OCI-LY3 (cell line): ENCODE measurements around the gene MYH10.

ENCODE experiments used
- H2AFZ ChIP-seq: fragments of 200-600, 300-600 bp; shearing (Covaris generic); 2 replicates; pipeline ENCODE4 v1.6.0; 2014; ENCODE audit warnings: antibody characterized with exemption, low read depth, low read length
- H3K27ac ChIP-seq: fragments of 200-600, 300-600 bp; sonication (generic); 2 replicates; pipeline ENCODE4 v1.5.1; 2014; ENCODE audit warnings: mild to moderate bottlenecking, low read length, moderate library complexity, mixed read lengths
- H3K27me3 ChIP-seq: fragments of 200-600, 300-600 bp; sonication (generic); 2 replicates; pipeline ENCODE4 v1.6.1; 2014; ENCODE audit warnings: low read depth, low read length, mixed read lengths
- H3K36me3 ChIP-seq: fragments of 200-600, 300-600 bp; sonication (generic); replicated peaks from 2 replicates; pipeline ENCODE3; 2014; ENCODE audit warnings: low read depth, low read length, mixed read lengths
- H3K4me1 ChIP-seq: fragments of 300-600, 200-600 bp; sonication (generic); 2 replicates; pipeline ENCODE4 v1.6.1; 2014; ENCODE audit warnings: low read length, mixed read lengths
- H3K4me2 ChIP-seq: fragments of 200-600, 300-600 bp; sonication (generic); 2 replicates; pipeline ENCODE4 v1.6.1; 2014; ENCODE audit warnings: low read length, mixed read lengths
- H3K4me3 ChIP-seq: fragments of 300-600, 200-600 bp; sonication (generic); 2 replicates; pipeline ENCODE4 v1.5.1; 2014; ENCODE audit warnings: antibody characterized with exemption, mild to moderate bottlenecking, low read length, moderate library complexity
- H3K79me2 ChIP-seq: fragments of 300-600, 200-600 bp; shearing (Covaris generic); 2 replicates; pipeline ENCODE4 v1.6.1; 2014; ENCODE audit warnings: mild to moderate bottlenecking, low read length, mixed read lengths
- H3K9ac ChIP-seq: fragments of 300-600, 200-600 bp; shearing (Covaris generic); 2 replicates; pipeline ENCODE4 v1.6.0; 2014; ENCODE audit warnings: mild to moderate bottlenecking, low read length, moderate library complexity
- H3K9me3 ChIP-seq: fragments of 200-600, 300-600 bp; shearing (Covaris generic); 2 replicates; pipeline ENCODE4 v1.6.1; 2014; ENCODE audit warnings: low read length, mixed read lengths; ENCODE audit not compliant: insufficient read depth
- H4K20me1 ChIP-seq: fragments of 200-600, 300-600 bp; sonication (generic); 2 replicates; pipeline ENCODE4 v1.6.1; 2016; ENCODE audit warnings: low read length, mixed read lengths; ENCODE audit not compliant: insufficient read depth
- CTCF ChIP-seq: fragments of 200-600, 300-600 bp; sonication (generic); IDR thresholded peaks from 2 replicates; pipeline ENCODE4 v1.5.1; 2014; ENCODE audit warnings: antibody characterized with exemption, low read length, low read depth
- EZH2phosphoT487 ChIP-seq: fragments of 200-600 bp; shearing (Covaris generic); IDR thresholded peaks from 2 replicates; pipeline ENCODE4 v1.6.1; 2018; ENCODE audit warnings: antibody characterized with exemption, mixed run types, low read depth

Gene MYH10

DNA sequence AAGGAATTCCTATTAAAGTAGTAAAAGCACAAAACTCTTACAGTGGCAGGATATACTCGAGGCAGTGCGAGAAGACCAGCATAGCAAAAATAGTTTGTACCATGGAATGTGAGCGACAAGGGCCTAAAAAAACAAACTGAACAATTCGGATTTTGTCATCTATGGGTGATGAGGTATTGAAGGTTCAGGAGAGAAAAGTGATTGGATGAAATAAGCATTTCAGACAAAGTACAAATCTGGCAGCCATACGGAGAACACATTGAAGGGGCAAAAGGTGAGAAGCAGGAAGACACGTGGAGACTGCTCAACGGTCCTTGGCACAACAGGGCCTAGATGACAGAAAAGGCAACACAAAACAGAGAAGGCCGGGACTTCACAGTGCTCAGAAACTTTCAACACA is 22.5 kb downstream of the MYH10 start:
- H3K9me3 ChIP-seq = no peaks in the 10 kb centered on the region
- H4K20me1 ChIP-seq = no peaks in the 10 kb centered on the region
- H3K4me2 ChIP-seq = no peak overlapping the region
- TF ChIP-seq CTCF (no peak), EZH2phosphoT487 (no peak)
- H3K36me3 ChIP-seq = no peaks in the 10 kb centered on the region
- H3K27ac ChIP-seq = no peak overlapping the region
- H3K9ac ChIP-seq = no peak overlapping the region
- no peaks in the 10 kb centered on the region for H3K4me1 ChIP-seq
- H3K79me2 ChIP-seq = no peaks in the 10 kb centered on the region
- H3K27me3 ChIP-seq = no peaks in the 10 kb centered on the region
- no peak overlapping the region for H2AFZ ChIP-seq
- H3K4me3 ChIP-seq = no peak overlapping the region

DNA sequence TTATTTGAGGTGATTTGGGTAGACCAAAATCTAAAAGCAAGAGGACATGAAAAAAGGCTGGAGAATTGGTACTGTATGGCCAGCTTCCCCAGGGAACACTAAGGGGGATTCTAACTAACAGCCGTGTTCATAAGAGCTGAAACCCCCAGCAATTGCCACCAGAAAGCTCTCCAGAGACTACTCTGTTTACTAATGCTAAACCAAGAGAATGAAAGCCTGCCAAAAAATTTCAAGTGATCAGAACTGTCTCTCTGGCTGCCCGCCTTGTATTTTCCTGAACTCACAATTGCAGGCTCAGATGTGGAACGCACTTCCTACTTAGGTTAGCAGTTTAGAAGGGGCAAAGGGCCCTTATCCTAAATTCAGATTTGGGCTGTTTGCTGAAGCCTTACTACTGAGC is 24.1 kb downstream of the MYH10 start:
- no peaks in the 10 kb centered on the region for H3K4me1 ChIP-seq
- H3K4me3 ChIP-seq = no peak overlapping the region
- TF ChIP-seq EZH2phosphoT487 (no peak), CTCF (no peak)
- H4K20me1 ChIP-seq = no peaks in the 10 kb centered on the region
- H3K27me3 ChIP-seq = no peaks in the 10 kb centered on the region
- H3K27ac ChIP-seq = no peak overlapping the region
- no peak overlapping the region for H3K4me2 ChIP-seq
- no peaks in the 10 kb centered on the region for H3K36me3 ChIP-seq
- H2AFZ ChIP-seq = no peak overlapping the region
- H3K79me2 ChIP-seq = no peaks in the 10 kb centered on the region
- H3K9ac ChIP-seq = no peak overlapping the region
- H3K9me3 ChIP-seq = no peaks in the 10 kb centered on the region

DNA sequence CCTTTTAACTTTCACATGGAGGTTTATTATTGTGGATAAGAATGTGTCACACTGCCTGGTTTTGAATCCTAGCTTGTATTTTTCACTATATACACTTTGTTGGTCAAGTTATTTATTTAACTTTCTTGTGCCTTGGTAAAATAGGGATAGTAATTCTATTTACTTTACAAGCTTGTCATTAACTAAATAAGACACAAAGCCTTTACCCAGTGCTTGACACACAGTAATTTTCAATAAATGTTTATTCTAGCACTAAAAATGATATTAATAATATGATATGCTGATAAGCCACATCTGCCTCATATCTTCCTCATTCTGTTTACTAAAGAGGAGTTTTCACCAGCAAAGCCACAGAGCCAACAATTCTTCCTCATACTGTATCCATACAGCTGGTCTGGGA is 27.8 kb downstream of the MYH10 start:
- Histone ChIP-seq H3K27ac (no peak overlapping the region), H3K4me1 (peaks cover 22% of the 10 kb centered on the region), H2AFZ (no peak overlapping the region), H3K36me3 (no peaks in the 10 kb centered on the region), H3K4me2 (no peak overlapping the region), H3K9ac (no peak overlapping the region), H3K79me2 (no peaks in the 10 kb centered on the region), H3K4me3 (no peak overlapping the region), H4K20me1 (no peaks in the 10 kb centered on the region), H3K9me3 (no peaks in the 10 kb centered on the region), H3K27me3 (no peaks in the 10 kb centered on the region)
- TF ChIP-seq CTCF (no peak), EZH2phosphoT487 (no peak)

GRCh38 chr17:8599351-8600011 is 31.0 kb downstream of the MYH10 start:
- Histone ChIP-seq H3K4me3 (no peak overlapping the region), H3K36me3 (no peaks in the 10 kb centered on the region), H3K4me2 (peak overlapping the region; percentile 32), H3K9ac (no peak overlapping the region), H3K79me2 (no peaks in the 10 kb centered on the region), H3K27ac (peak overlapping the region; percentile 35), H3K4me1 (peaks cover 22% of the 10 kb centered on the region), H4K20me1 (no peaks in the 10 kb centered on the region), H2AFZ (no peak overlapping the region), H3K27me3 (no peaks in the 10 kb centered on the region), H3K9me3 (no peaks in the 10 kb centered on the region)
- TF ChIP-seq CTCF = no peak
- no peak for TF ChIP-seq EZH2phosphoT487
